ENCODE data around the gene LYZ. TPM values are rescaled to one million over a fixed set of nuclear protein-coding genes. Genes with fewer than 3 reads are reported as not detected.

LYZ gene
- total RNA-seq, 1 experiment from 2014 or later: 1.3 TPM

- no peaks in the 10 kb centered on the region for H3K4me1 ChIP-seq (ENCODE audit: control insufficient read depth in 1 of 2, insufficient read depth in 2 of 2, low read length in 2 of 2)
- no peak for ATAC-seq
- POLR2A ChIA-PET: no interaction called here
- BruUV-seq (replicated peaks): no TSS peak
- TF ChIP-seq CEBPB (IDR thresholded peaks at IDR 0.05; ENCODE audit: low read depth): no peak
- TF ChIP-seq EZH2 (IDR thresholded peaks at IDR 0.05): no peak
- no peak for TF ChIP-seq RAD21 (IDR thresholded peaks at IDR 0.05; ENCODE audit: low read depth)
- no peak for TF ChIP-seq ELF1 (IDR thresholded peaks at IDR 0.05; ENCODE audit: borderline replicate concordance, low read depth)
- TF ChIP-seq CBX3 (IDR thresholded peaks at IDR 0.05; ENCODE audit: low read depth): no peak
- TF ChIP-seq TCF7L2 (IDR thresholded peaks at IDR 0.05; ENCODE audit: borderline replicate concordance, extremely low read depth, insufficient read depth, insufficient read length): no peak
- TF ChIP-seq ATF3 (IDR thresholded peaks at IDR 0.05): no peak
- no peak for TF ChIP-seq SP1 (IDR thresholded peaks at IDR 0.05; ENCODE audit: low read depth)
- TF ChIP-seq ZBTB33 (IDR thresholded peaks at IDR 0.05; ENCODE audit: extremely low read depth, insufficient replicate concordance, low read length): no peak
- no peak for TF ChIP-seq FOSL1 (IDR thresholded peaks at IDR 0.05; ENCODE audit: low read depth)
- TF ChIP-seq ZNF274 (IDR thresholded peaks at IDR 0.05; ENCODE audit: low read depth, low read length): no peak
- no peak for TF ChIP-seq CTCF (IDR thresholded peaks at IDR 0.05 in 2 of 3, conservative IDR thresholded peaks at IDR 0.05 in 1 of 3; ENCODE audit: borderline replicate concordance in 1 of 3, insufficient read depth in 1 of 3, low read depth in 2 of 3, low read length in 2 of 3)
- TF ChIP-seq POLR2AphosphoS5 (IDR thresholded peaks at IDR 0.05; ENCODE audit: low read depth, low read length): no peak
- no peaks in the 10 kb centered on the region for H3K27me3 ChIP-seq (ENCODE audit: insufficient read depth, low read length)
- H3K9me2 ChIP-seq (ENCODE audit: insufficient read depth): no peaks in the 10 kb centered on the region
- no peak overlapping the region for H3K4me2 ChIP-seq (ENCODE audit: low read length)
- no peaks in the 10 kb centered on the region; the same call in 1 of the 2 replicates for H3K79me2 ChIP-seq (ENCODE audit: insufficient read depth, low read length)
- no peak overlapping the region for H3K9ac ChIP-seq (ENCODE audit: low read length)
- no peak overlapping the region for H3K4me3 ChIP-seq (replicated peaks in 1 of 2; ENCODE audit: low read depth in 1 of 2, low read length in 2 of 2)
- peaks cover 0 to 11% of the 10 kb centered on the region in 2 experiments; a peak in 1 of 4 replicates for H3K36me3 ChIP-seq (ENCODE audit: control insufficient read depth in 1 of 2, insufficient read depth in 2 of 2, low read length in 2 of 2)
- CTCF ChIA-PET: no interaction called here
- H2AFZ ChIP-seq (ENCODE audit: low read depth, low read length, poor library complexity, severe bottlenecking): no peak overlapping the region
- H3K9me3 ChIP-seq (ENCODE audit: control insufficient read depth in 1 of 2, insufficient read depth in 1 of 2, low read depth in 1 of 2, low read length in 2 of 2): peaks cover 0 to 7% of the 10 kb centered on the region in 2 experiments; a peak in 1 of 4 replicates
- H3K27ac ChIP-seq (ENCODE audit: low read depth, low read length): no peak overlapping the region
- intact Hi-C loops (cut with micrococcal nuclease): no loop called here
- no peaks in the 10 kb centered on the region for H4K20me1 ChIP-seq (ENCODE audit: insufficient read depth)
- DNase-seq (ENCODE audit: low read depth, low spot score): no peak
- RAD21 ChIA-PET (ENCODE audit: low non-redundant PET in 1 of 2, low total read pairs in 2 of 2, uncharacterized antibody in 2 of 2, unreplicated experiment in 2 of 2): no interaction called here
Measured at GRCh38 chr12:69396041-69396440, 47.9 kb downstream of the LYZ start.
